ENCODE measurements around the gene NAA40. TPM values are rescaled to one million over a fixed set of nuclear protein-coding genes. Genes with fewer than 3 reads are reported as not detected.

Gene NAA40
- total and polyA plus RNA-seq, 12 donors, result 13.0 to 38.8 (median 19.7) TPM

- no peak for DNase-seq
- intact Hi-C loops (cut with DNase I), result no loop called here
- Histone ChIP-seq H3K36me3 (no peaks in the 10 kb centered on the region), H3K4me3 (no peak overlapping the region), H3K4me1 (peaks cover 0 to 5% (median 0%) of the 10 kb centered on the region in 9 donors), H3K27me3 (no peaks in the 10 kb centered on the region), H3K9me3 (no peaks in the 10 kb centered on the region), H3K27ac (no peak overlapping the region)
- 72 to 75% methylated on average over 6 of the region's 6 CpGs for WGBS, 2 donors
- ATAC-seq, result no peak
- TF ChIP-seq, protein P1, sequence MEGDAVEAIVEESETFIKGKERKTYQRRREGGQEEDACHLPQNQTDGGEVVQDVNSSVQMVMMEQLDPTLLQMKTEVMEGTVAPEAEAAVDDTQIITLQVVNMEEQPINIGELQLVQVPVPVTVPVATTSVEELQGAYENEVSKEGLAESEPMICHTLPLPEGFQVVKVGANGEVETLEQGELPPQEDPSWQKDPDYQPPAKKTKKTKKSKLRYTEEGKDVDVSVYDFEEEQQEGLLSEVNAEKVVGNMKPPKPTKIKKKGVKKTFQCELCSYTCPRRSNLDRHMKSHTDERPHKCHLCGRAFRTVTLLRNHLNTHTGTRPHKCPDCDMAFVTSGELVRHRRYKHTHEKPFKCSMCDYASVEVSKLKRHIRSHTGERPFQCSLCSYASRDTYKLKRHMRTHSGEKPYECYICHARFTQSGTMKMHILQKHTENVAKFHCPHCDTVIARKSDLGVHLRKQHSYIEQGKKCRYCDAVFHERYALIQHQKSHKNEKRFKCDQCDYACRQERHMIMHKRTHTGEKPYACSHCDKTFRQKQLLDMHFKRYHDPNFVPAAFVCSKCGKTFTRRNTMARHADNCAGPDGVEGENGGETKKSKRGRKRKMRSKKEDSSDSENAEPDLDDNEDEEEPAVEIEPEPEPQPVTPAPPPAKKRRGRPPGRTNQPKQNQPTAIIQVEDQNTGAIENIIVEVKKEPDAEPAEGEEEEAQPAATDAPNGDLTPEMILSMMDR (IDR thresholded peaks at IDR 0.05), result no peak
These were observed 7.8 kb upstream of the NAA40 start for GRCh38 chr11:63931045-63931444.

GRCh38 chr11:63931876-63932275, 6.9 kb upstream of the NAA40 start:
- no peaks in the 10 kb centered on the region for H3K9me3 ChIP-seq
- 81% methylated on average over 12 of the region's 12 CpGs for WGBS, 2 donors
- DNase-seq (no peak), ATAC-seq (peak in 1 of 8 donors; percentile 40)
- H3K27ac ChIP-seq, result no peak overlapping the region
- no peaks in the 10 kb centered on the region for H3K27me3 ChIP-seq
- TF ChIP-seq, protein P1 (IDR thresholded peaks at IDR 0.05), result no peak
- peaks cover 0 to 5% (median 0%) of the 10 kb centered on the region in 9 donors for H3K4me1 ChIP-seq
- intact Hi-C loops (cut with DNase I), result no loop called here
- no peak overlapping the region for H3K4me3 ChIP-seq
- H3K36me3 ChIP-seq, result no peaks in the 10 kb centered on the region

- TF ChIP-seq, protein P1 (IDR thresholded peaks at IDR 0.05), result no peak
- Histone ChIP-seq H3K4me1 (peaks cover 0 to 11% (median 6%) of the 10 kb centered on the region in 9 donors), H3K27ac (peak overlapping the region in 2 of 10 donors; percentile 2 to 5)
These were observed 5.3 kb upstream of the NAA40 start for GRCh38 chr11:63933459-63933858.

DNA sequence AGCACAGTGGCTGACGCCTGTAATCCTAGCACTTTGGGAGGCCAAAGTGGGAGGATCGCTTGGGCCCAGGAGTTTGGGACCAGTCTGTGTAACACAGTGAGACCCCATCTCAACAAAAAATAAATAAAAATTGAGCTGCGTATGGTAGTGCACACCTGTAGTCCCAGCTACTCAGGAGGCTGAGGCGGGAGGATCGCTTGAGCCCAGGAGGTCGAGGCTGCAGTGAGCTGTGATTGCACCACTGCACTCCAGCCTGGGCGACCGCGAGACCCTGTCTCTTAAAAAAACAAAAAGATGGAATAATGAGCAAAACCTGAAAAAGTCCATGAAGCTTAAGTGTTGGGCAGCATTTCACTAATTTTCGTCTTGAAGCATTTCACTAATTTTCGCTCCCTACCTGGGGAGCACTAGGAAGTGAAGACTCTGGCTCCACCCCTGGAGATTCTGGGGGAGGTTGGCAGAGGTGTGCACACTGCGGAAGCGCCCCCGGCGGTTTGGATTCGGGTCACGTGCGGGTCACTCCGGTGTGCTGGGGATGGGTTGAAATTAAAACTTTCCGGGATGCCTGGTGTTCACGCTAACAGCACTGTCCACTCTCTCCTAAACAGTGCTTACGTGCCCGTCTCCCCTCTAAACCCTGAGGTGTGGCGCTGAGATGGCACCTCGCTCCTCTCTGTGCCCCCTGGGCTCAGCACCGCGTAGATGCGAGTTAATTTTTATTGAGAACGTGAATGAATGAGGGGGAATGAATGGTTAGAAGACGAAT, 906 bp upstream of the NAA40 start:
- no peaks in the 10 kb centered on the region for H3K36me3 ChIP-seq
- 25 to 26% methylated on average over 30 of the region's 30 CpGs for WGBS, 2 donors
- TF ChIP-seq, protein P1 (IDR thresholded peaks at IDR 0.05), result no peak
- intact Hi-C loops (cut with DNase I), result loop anchor here in 2 of 10 donors (2.0 kb wide), 3 partner anchors 17 to 65 kb away; no protein-coding TSS in a partner anchor
- no peaks in the 10 kb centered on the region for H3K9me3 ChIP-seq
- no peaks in the 10 kb centered on the region for H3K27me3 ChIP-seq
- peak overlapping the region; percentile 53 to 92 (median 72) for H3K4me3 ChIP-seq
- H3K27ac ChIP-seq, result peak overlapping the region in 9 of 10 donors; percentile 53 to 83 (median 76)
- no peak for DNase-seq
- ATAC-seq, result peak in 6 of 8 donors; percentile 1 to 31 (median 6)
- peaks cover 0 to 38% (median 23%) of the 10 kb centered on the region in 9 donors for H3K4me1 ChIP-seq

More at GRCh38 chr11:63933459-63933858, 5.3 kb upstream of the NAA40 start:
- DNase-seq, result no peak
- peak in 5 of 8 donors; percentile 10 to 63 (median 31) for ATAC-seq
- H3K9me3 ChIP-seq, result no peaks in the 10 kb centered on the region
- no peaks in the 10 kb centered on the region for H3K27me3 ChIP-seq
- no peak overlapping the region for H3K4me3 ChIP-seq
- intact Hi-C loops (cut with DNase I), result no loop called here
- no peaks in the 10 kb centered on the region for H3K36me3 ChIP-seq
- 42 to 50% methylated on average over 1 of the region's 1 CpG for WGBS, 2 donors
